Fibroblast of skin of left biceps (primary cell): ENCODE results near the gene PTTG2.
"Not testable (repeated sequence)": the region's sequence is repeated elsewhere in the genome, so short reads cannot be mapped to it uniquely, and the experiment has no call there.

Experiments
- DNase-seq, 2 experiments: peaks; one replicate each; pipeline ENCODE4 v3.0.0-alpha.2; 2013; ENCODE audit warnings: low read depth in 2 of 2

The PTTG2 gene

GRCh38 chr4:37956941-37957340 lies 3.3 kb upstream of the PTTG2 start:
- DNase-seq: no peak

GRCh38 chr4:37958932-37959331 lies 1.3 kb upstream of the PTTG2 start:
- DNase-seq: no peak

- DNase-seq: no peak
Observed at GRCh38 chr4:37960679-37961450, 667 bp downstream of the PTTG2 start.

- no peak for DNase-seq
Observed at GRCh38 chr4:37964734-37965457, 4.7 kb downstream of the PTTG2 start.

- DNase-seq: no peak
Observed at GRCh38 chr4:37966044-37966443, 5.8 kb downstream of the PTTG2 start.

- no peak for DNase-seq
Observed at GRCh38 chr4:37967736-37968135, 7.5 kb downstream of the PTTG2 start.

GRCh38 chr4:37968747-37969146 lies 8.5 kb downstream of the PTTG2 start:
- no peak for DNase-seq

DNA sequence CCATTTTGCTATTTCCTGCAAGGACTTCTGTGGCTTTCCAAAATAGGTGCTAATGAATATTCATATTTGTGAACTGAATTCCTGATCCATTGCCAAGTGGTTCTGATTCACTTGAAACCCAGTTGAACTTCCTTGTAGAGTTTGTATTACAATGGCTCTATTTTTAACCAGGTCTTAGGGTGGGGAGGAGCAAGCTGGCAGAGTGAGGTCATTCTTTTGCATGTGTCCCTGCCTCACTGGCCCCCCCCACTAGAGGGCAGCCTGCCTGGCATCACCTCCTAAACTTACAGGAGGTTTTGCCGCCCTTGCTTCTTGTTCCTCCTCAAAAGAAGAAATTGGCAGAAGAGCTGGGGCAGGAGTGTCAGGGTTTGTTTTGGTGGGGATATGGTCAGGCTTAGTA lies 10.5 kb downstream of the PTTG2 start:
- no peak for DNase-seq

- DNase-seq: no peak
Observed at GRCh38 chr4:37971202-37971601, 11.0 kb downstream of the PTTG2 start.

DNA sequence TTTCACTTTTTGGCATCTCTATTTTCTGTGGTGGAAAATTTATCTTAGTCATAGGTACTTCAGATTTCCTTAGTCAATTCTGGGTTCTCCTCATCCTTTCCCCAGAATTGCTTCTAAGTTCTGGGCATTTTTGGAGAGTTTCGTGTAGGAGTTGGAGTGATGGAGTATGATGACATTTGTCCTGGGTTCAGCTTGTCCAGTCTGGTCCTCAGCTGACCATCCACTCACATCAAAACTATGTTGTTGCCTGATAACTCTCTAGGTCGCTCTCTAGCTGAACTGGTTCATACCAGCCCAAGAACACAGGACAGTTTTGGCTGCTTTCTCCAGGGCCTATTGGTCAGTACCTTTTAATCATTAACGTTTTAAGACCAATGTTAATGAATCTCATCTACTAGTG lies 13.2 kb downstream of the PTTG2 start:
- DNase-seq: no peak

DNA sequence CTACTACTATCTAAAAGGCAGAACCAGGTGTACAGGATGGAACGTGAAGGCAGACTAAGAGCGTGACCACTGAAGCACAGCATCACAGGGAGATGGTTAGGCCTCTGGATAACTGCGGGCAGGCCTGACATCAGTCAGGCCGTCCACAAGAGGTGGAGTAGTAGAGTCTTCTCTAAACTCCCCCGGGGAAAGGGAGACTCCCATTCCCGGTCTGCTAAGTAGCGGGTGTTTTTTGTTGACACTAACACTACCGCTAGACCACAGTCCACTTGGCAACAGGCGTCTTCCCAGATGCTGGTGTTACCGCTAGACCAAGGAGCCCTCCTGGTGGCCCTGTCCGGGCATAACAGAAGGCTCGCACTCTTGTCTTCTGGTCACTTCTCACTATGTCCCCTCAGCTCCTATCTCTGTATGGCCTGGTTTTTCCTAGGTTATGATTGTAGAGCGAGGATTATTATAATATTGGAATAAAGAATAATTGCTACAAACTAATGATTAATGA lies 15.2 kb downstream of the PTTG2 start:
- DNase-seq: not testable (repeated sequence)

- no peak for DNase-seq
Observed at GRCh38 chr4:37976507-37976906, 16.3 kb downstream of the PTTG2 start.

DNA sequence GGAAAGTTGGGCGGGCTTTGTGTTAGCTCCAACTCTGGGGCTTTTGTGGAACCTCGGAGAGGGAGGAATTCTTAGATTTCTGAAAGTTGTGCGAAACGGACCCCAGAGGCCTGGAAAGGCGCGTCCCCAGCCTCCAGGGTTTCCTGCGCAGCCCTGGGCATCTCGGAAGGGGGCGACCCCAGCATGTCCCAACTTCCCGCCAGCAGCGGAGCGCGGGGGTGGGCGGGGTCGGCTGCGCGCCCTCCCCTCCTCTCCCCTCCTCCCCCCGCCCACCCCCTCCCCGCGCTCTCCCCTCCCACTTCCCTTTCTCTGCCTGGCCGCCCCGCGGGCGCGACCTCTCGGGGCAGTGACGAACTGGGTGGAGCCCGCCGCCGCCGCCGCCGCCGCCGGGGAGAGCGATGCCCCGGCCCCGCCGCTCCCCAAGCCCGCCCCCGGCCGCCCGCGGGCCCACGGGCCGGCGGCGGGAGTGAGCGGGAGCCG lies 16.8 kb downstream of the PTTG2 start:
- DNase-seq: peak in 1 of 2 experiments; percentile 32

GRCh38 chr4:37977471-37978247 lies 17.5 kb downstream of the PTTG2 start:
- DNase-seq: no peak

DNA sequence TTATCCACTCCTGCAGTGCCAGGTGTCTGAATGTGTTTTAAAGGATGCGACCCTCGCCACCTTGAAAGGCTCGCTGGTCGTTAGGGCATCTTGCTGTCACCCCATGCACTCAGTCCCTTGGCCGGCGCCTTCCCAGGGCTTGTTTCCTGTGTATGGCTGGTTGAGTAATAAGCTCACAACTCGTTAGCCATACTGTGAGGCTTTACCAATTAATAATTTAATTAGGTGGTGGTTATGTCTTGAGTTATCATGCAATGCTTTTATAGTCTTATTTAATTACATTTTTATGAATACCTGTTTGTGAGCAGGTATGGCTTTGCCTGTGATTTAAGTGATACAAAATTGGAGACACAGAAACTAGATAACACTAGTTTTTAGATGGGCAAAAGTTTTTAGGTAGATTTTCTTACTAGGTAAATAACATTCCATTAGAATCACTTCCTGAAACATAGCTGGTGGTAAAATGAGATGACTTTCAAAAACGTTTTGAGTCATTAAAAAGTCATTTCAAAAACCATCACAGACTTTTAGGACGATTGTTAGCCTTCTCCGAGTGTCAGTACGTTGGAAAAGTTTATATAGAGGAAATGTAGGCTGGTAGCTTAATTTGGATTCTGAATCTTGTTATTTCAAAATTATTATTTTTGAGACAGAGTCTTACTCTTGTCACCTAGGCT lies 18.2 kb downstream of the PTTG2 start:
- no peak for DNase-seq

- DNase-seq: no peak
Observed at GRCh38 chr4:37980246-37980645, 20.0 kb downstream of the PTTG2 start.

DNA sequence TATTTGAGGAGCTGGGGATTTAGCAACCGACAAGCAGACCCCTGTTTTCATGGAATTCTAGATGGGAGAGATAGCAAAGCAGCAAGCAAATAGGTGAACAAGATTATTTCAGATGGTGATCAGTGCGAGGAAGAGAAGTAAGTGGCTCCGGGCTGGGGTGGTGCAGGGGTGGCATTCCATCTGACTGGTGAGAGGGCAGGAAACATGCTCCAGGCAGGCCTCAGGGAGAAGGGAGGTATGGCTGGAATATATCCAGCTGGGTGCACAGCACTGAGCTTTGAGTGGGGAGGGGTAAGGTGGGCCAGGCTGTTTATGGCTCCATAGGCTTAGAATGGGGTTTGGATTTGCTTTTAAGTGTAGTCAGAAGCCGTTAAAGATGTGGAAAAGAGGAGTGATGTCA lies 21.2 kb downstream of the PTTG2 start:
- no peak for DNase-seq

DNA sequence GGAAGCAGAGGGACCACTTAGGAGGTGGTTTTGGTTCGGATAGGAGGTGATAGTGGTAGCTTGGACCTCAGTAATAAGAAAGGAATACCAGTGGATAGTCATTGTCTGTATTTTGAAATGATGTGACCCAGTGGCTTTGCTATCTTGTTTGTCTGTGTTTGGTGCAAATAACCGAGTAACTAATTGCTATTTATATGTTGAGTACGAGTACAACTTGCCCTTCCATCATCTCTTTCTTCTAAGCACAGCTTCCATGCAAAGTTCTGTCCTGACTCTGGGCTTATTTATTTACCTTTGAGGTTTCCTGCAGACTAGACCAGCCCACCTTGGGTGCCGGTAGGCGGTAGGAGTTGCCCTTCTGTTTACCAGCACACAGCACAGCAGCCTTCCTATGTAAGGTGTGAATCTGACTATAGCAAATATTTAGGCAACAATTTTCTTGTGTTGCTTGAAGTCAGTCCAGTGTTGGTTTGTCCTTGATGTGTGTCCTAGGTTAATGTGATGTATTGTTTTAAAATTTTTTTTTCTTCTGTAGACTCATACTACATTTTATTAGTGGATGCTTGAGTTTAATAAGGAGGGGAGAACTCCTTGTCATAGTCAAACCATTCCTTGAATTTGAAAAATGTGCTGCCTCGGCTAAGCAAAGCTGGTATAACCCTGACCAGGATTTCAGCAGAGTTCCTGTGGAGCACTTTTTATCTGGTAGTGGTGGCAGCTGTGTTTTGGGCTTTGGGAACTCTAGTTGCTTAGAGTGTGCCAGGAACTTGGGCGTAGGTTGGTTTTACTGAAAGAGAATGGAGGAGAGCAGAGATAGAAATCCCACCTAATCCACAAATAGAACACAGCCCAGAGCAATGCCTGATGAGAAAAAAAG lies 21.9 kb downstream of the PTTG2 start:
- no peak for DNase-seq

DNA sequence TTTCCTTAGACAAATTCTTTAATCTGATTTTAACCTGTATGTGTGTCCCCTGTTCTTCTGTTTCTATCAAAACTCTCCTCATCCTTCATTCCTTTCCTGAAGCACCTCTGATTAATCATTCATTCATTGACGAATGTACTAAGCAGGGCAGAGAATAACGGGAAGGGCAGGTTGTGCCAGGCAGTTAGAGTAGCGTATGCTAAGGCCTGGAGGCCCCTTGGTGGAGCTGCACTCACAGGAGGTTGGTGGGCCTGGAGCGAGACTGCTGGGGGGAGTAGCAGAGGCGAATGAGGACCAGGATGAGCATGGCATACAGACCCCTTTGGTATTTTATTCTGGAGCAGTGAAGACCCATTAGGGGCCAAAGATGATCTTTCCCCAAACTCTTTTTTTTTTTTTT lies 22.5 kb downstream of the PTTG2 start:
- DNase-seq: no peak

GRCh38 chr4:37983951-37984350 lies 23.8 kb downstream of the PTTG2 start:
- DNase-seq: no peak
